GM23248 (cell line): ENCODE results near the gene VGLL3. TPM values are rescaled to one million over a fixed set of nuclear protein-coding genes. Genes with fewer than 3 reads are reported as not detected.

Source experiments
- DNase-seq: peaks from one replicate; pipeline ENCODE4 v3.0.0-alpha.2; 2015
- H2AFZ ChIP-seq: fragments of 200-600 bp; sonication (generic); 2 replicates; pipeline ENCODE4 v1.6.1; 2016; ENCODE audit warnings: antibody characterized with exemption
- H3F3A ChIP-seq: fragments of 200-600 bp; sonication (generic); 2 replicates; pipeline ENCODE4 v1.6.1; 2016; ENCODE audit warnings: mild to moderate bottlenecking, antibody characterized with exemption, mixed run types; ENCODE audit not compliant: insufficient read depth
- H3K27ac ChIP-seq: fragments of 200-600 bp; sonication (generic); 2 replicates; pipeline ENCODE4 v1.5.1; 2016; ENCODE audit warnings: mild to moderate bottlenecking
- H3K27me3 ChIP-seq: fragments of 200-600 bp; sonication (generic); replicated peaks from 2 replicates; pipeline ENCODE4 v1.6.1; 2016; ENCODE audit warnings: mild to moderate bottlenecking; ENCODE audit not compliant: insufficient read depth
- H3K36me3 ChIP-seq: fragments of 200-600 bp; sonication (generic); 2 replicates; pipeline ENCODE4 v1.6.1; 2016; ENCODE audit warnings: low read depth, mild to moderate bottlenecking
- H3K4me1 ChIP-seq: fragments of 200-600 bp; sonication (generic); 2 replicates; pipeline ENCODE4 v1.6.1; 2016; ENCODE audit warnings: mild to moderate bottlenecking; ENCODE audit not compliant: insufficient read depth
- H3K4me2 ChIP-seq: fragments of 200-600 bp; sonication (generic); one replicate; pipeline ENCODE4 v1.6.1; 2016; ENCODE audit warnings: mild to moderate bottlenecking; ENCODE audit not compliant: unreplicated experiment
- H3K4me3 ChIP-seq: fragments of 200-600 bp; sonication (generic); 2 replicates; pipeline ENCODE4 v1.5.1; 2016; ENCODE audit warnings: mild to moderate bottlenecking
- H3K79me2 ChIP-seq: fragments of 200-600 bp; sonication (generic); 2 replicates; pipeline ENCODE4 v1.6.1; 2016; ENCODE audit warnings: mild to moderate bottlenecking; ENCODE audit not compliant: insufficient read depth
- H3K9ac ChIP-seq: fragments of 200-600 bp; sonication (generic); 2 replicates; pipeline ENCODE4 v1.6.1; 2016; ENCODE audit warnings: mild to moderate bottlenecking
- H3K9me2 ChIP-seq: fragments of 200-600 bp; sonication (generic); 2 replicates; pipeline ENCODE4 v1.6.1; 2016; ENCODE audit warnings: mixed run types, mild to moderate bottlenecking, moderate library complexity; ENCODE audit not compliant: insufficient read depth
- H3K9me3 ChIP-seq: fragments of 200-600 bp; sonication (generic); one replicate; pipeline ENCODE4 v1.6.1; 2017; ENCODE audit warnings: low read depth
- H4K20me1 ChIP-seq: fragments of 200-600 bp; sonication (generic); 2 replicates; pipeline ENCODE4 v1.6.0; 2016; ENCODE audit not compliant: insufficient read depth
- EZH2 ChIP-seq: fragments of 200-600 bp; sonication (generic); IDR thresholded peaks from 2 replicates; pipeline ENCODE4 v1.6.1; 2018; ENCODE audit warnings: antibody characterized with exemption, mild to moderate bottlenecking; ENCODE audit not compliant: insufficient read depth, poor library complexity, severe bottlenecking
- EZH2phosphoT487 ChIP-seq: fragments of 200-600 bp; sonication (generic); IDR thresholded peaks from 2 replicates; pipeline ENCODE4 v1.6.1; 2018; ENCODE audit warnings: antibody characterized with exemption, moderate library complexity, mild to moderate bottlenecking, low read depth; ENCODE audit not compliant: insufficient read depth
- WGBS, 2 experiments: methylation state at CpG; one replicate each; pipeline ENCODE4 v1.1.6; 2015 to 2017; ENCODE audit warnings: low lambda C conversion rate in 2 of 2, low coverage in 1 of 2; ENCODE audit errors: missing lambda C conversion rate in 2 of 2; 5-methylcytosine and 5-hydroxymethylcytosine counted together
- in situ Hi-C: fragments of 300-500 bp; cut with MboI; formaldehyde crosslinking; loops from 2 replicates; pipeline ENCODE4 v1.15.0; 2020
- polyA plus RNA-seq: library from polyadenylated mRNA; unstranded; fragments of >200 nt; fragmentation: Nextera tagmentation; extraction: Ambion mirVana; gene quantifications from 2 replicates; pipeline ENCODE4 v1.2.1, GENCODE V29; 2016
- total RNA-seq: library from RNA; depleted of rRNA; stranded (reverse); fragments of >200 nt; shearing (Covaris generic); gene quantifications from 2 replicates; pipeline ENCODE4 v1.2.3, GENCODE V29; 2014

VGLL3 gene
- total and polyA plus RNA-seq, 2 experiments from 2014 or later, result 85.4 to 213 TPM

GRCh38 chr3:86961297-86961696, 29.7 kb downstream of the VGLL3 start:
- Histone ChIP-seq H3K27me3 (no peaks in the 10 kb centered on the region), H3K9me3 (no peaks in the 10 kb centered on the region), H3K9me2 (no peaks in the 10 kb centered on the region), H2AFZ (no peak overlapping the region), H4K20me1 (no peaks in the 10 kb centered on the region), H3K27ac (peak overlapping the region; percentile 55), H3K4me1 (peaks cover 69% of the 10 kb centered on the region), H3K4me3 (peak overlapping the region; percentile 11), H3K4me2 (peak overlapping the region; percentile 63), H3K9ac (peak overlapping the region; percentile 33), H3K36me3 (peaks cover 83% of the 10 kb centered on the region), H3F3A (peaks cover 94% of the 10 kb centered on the region), H3K79me2 (peaks cover 98% of the 10 kb centered on the region)
- DNase-seq, result no peak
- 0 to 4% methylated on average over 3 of the region's 3 CpGs for WGBS, 2 experiments
- in situ Hi-C loops, result no loop called here
- no peak for TF ChIP-seq EZH2phosphoT487

- Histone ChIP-seq H4K20me1 (0 out of 2 replicates have a peak, but pooled peaks cover 4% of the 10 kb centered on the region), H2AFZ (no peak overlapping the region), H3F3A (peaks cover 94% of the 10 kb centered on the region), H3K4me2 (peak overlapping the region; percentile 63), H3K9me2 (no peaks in the 10 kb centered on the region), H3K4me3 (no peak overlapping the region), H3K79me2 (peaks cover 98% of the 10 kb centered on the region), H3K4me1 (peaks cover 71% of the 10 kb centered on the region), H3K9ac (no peak overlapping the region), H3K27me3 (no peaks in the 10 kb centered on the region), H3K27ac (peak overlapping the region; percentile 64), H3K36me3 (peaks cover 82% of the 10 kb centered on the region), H3K9me3 (no peaks in the 10 kb centered on the region)
- in situ Hi-C loops, result no loop called here
- TF ChIP-seq EZH2phosphoT487 (no peak), EZH2 (no peak)
- peak; percentile 60 for DNase-seq
- WGBS, 2 experiments, result 36 to 39% methylated on average over 3 of the region's 3 CpGs
Observed at GRCh38 chr3:86960550-86960949, 30.4 kb downstream of the VGLL3 start.

DNA sequence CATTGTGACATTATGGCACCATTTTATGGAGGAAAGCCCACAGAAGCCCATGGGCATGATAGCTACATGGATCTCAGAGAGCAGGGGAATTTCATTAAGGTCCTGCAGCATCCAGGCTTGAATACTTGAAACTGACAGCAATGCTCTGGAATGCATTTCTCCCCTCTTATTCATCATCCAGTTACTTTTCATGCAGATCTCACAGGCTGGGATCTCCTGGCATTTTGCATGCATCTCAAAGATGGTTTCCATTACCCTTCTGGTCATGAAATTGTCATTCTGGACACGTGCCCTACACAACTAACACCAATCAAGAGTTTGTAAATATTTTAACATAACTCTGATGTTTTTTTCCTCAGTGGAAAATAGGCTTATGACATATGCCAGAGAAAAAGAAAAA, 32.4 kb downstream of the VGLL3 start:
- H3F3A ChIP-seq, result peaks cover 94% of the 10 kb centered on the region
- 0 to 10% methylated on average over 1 of the region's 1 CpG for WGBS, 2 experiments
- H3K4me3 ChIP-seq, result no peak overlapping the region; the same call in 1 of the 2 replicates
- peak overlapping the region; percentile 64 for H3K27ac ChIP-seq
- DNase-seq, result peak; percentile 90
- 0 out of 2 replicates have a peak, but pooled peaks cover 4% of the 10 kb centered on the region for H4K20me1 ChIP-seq
- peaks cover 78% of the 10 kb centered on the region for H3K36me3 ChIP-seq
- H3K9me2 ChIP-seq, result no peaks in the 10 kb centered on the region
- peak overlapping the region; percentile 62 for H3K4me2 ChIP-seq
- peaks cover 98% of the 10 kb centered on the region for H3K79me2 ChIP-seq
- peaks cover 88% of the 10 kb centered on the region for H3K4me1 ChIP-seq
- H3K9me3 ChIP-seq, result no peaks in the 10 kb centered on the region
- H3K9ac ChIP-seq, result no peak overlapping the region
- no peak overlapping the region for H2AFZ ChIP-seq
- H3K27me3 ChIP-seq, result no peaks in the 10 kb centered on the region
- in situ Hi-C loops, result loop anchor here (10.0 kb wide), 1 partner anchor 126 kb away; no protein-coding TSS in a partner anchor
- no peak for TF ChIP-seq EZH2phosphoT487
- no peak for TF ChIP-seq EZH2

- Histone ChIP-seq H4K20me1 (0 out of 2 replicates have a peak, but pooled peaks cover 4% of the 10 kb centered on the region), H3K9ac (0 out of 2 replicates have a peak overlapping the region, but pooled peaks have one; percentile 7), H2AFZ (no peak overlapping the region), H3K4me2 (peak overlapping the region; percentile 62), H3F3A (peaks cover 98% of the 10 kb centered on the region), H3K4me1 (peaks cover 100% of the 10 kb centered on the region), H3K4me3 (peak overlapping the region; percentile 19; the same call in 1 of the 2 replicates), H3K27me3 (no peaks in the 10 kb centered on the region), H3K9me3 (no peaks in the 10 kb centered on the region), H3K36me3 (peaks cover 75% of the 10 kb centered on the region), H3K9me2 (no peaks in the 10 kb centered on the region), H3K27ac (peak overlapping the region; percentile 28; the same call in 1 of the 2 replicates), H3K79me2 (peaks cover 99% of the 10 kb centered on the region)
- in situ Hi-C loops, result loop anchor here (10.0 kb wide), 1 partner anchor 130 kb away; no protein-coding TSS in a partner anchor
- TF ChIP-seq EZH2phosphoT487 (no peak), EZH2 (no peak)
- WGBS, 2 experiments, result 14 to 19% methylated on average over 2 of the region's 2 CpGs
- peak; percentile 40 for DNase-seq
Observed at GRCh38 chr3:86954747-86955146, 36.2 kb downstream of the VGLL3 start.
